SU-DHL-6 (cell line): ENCODE results near the gene TMEM79.

Source experiments
- CTCF ChIP-seq: fragments of 200-600 bp; sonication (generic); IDR thresholded peaks from one replicate; pipeline ENCODE4 v1.5.1; 2017; ENCODE audit warnings: antibody characterized with exemption, mild to moderate bottlenecking, low read length, moderate library complexity; ENCODE audit not compliant: insufficient read depth, poor library complexity, severe bottlenecking
- EZH2phosphoT487 ChIP-seq: fragments of 200-600 bp; sonication (generic), shearing (Covaris generic); conservative IDR thresholded peaks from 2 replicates; pipeline ENCODE4 v1.6.1; 2018; ENCODE audit warnings: mild to moderate bottlenecking, antibody characterized with exemption, low read length, moderate library complexity, mixed read lengths

- TF ChIP-seq CTCF (no peak), EZH2phosphoT487 (no peak)
Measured at GRCh38 chr1:156298852-156299357, 14.8 kb downstream of the TMEM79 start, which contains the start of gene VHLL.
